Neural progenitor cell (in vitro differentiated cells): ENCODE data around the gene NUDT5. TPM values are rescaled to one million over a fixed set of nuclear protein-coding genes. Genes with fewer than 3 reads are reported as not detected.

Experiments
- DNase-seq: peaks from one replicate; pipeline ENCODE4 v3.0.0-alpha.2; 2016; ENCODE audit warnings: low spot score
- H2AFZ ChIP-seq: fragments of 200-600 bp; sonication (generic); replicated peaks from 2 replicates; pipeline ENCODE4 v1.6.1; 2016; ENCODE audit warnings: antibody characterized with exemption
- H3F3A ChIP-seq: fragments of 200-600 bp; sonication (generic); 2 replicates; pipeline ENCODE4 v1.6.1; 2016; ENCODE audit warnings: antibody characterized with exemption, low read depth
- H3K27ac ChIP-seq: fragments of 200-600 bp; sonication (generic); 2 replicates; pipeline ENCODE4 v1.5.1; 2016; ENCODE audit warnings: mild to moderate bottlenecking
- H3K27me3 ChIP-seq: fragments of 200-600 bp; sonication (generic); 2 replicates; pipeline ENCODE4 v1.6.1; 2016; ENCODE audit warnings: mild to moderate bottlenecking, moderate library complexity
- H3K36me3 ChIP-seq: fragments of 200-600 bp; sonication (generic); 2 replicates; pipeline ENCODE4 v1.5.1; 2016
- H3K4me1 ChIP-seq: fragments of 200-600 bp; sonication (generic); 2 replicates; pipeline ENCODE4 v1.6.1; 2016; ENCODE audit warnings: mixed run types
- H3K4me2 ChIP-seq: fragments of 200-600 bp; sonication (generic); 2 replicates; pipeline ENCODE4 v1.6.1; 2016
- H3K4me3 ChIP-seq: fragments of 200-600 bp; sonication (generic); 2 replicates; pipeline ENCODE4 v1.5.1; 2016
- H3K79me2 ChIP-seq: fragments of 200-600 bp; sonication (generic); 2 replicates; pipeline ENCODE4 v1.6.1; 2016; ENCODE audit warnings: low read depth
- H3K9ac ChIP-seq: fragments of 200-600 bp; sonication (generic); 2 replicates; pipeline ENCODE4 v1.6.1; 2016
- H3K9me3 ChIP-seq: fragments of 200-600 bp; sonication (generic); 2 replicates; pipeline ENCODE4 v1.5.1; 2016; ENCODE audit warnings: low read depth
- H4K20me1 ChIP-seq: fragments of 200-600 bp; sonication (generic); 2 replicates; pipeline ENCODE4 v1.6.1; 2016; ENCODE audit warnings: low read depth
- H3K27ac Mint-ChIP-seq: 3 replicates; pipeline ENCODE4 v1.8.0; 2021; ENCODE audit warnings: mixed read lengths
- H3K27me3 Mint-ChIP-seq: 2 replicates; pipeline ENCODE4 v1.8.0; 2022; ENCODE audit warnings: low read depth, mild to moderate bottlenecking, inconsistent platforms, moderate library complexity, mixed read lengths; ENCODE audit not compliant: insufficient read depth
- H3K36me3 Mint-ChIP-seq: 3 replicates; pipeline ENCODE4 v1.8.0; 2021; ENCODE audit warnings: mixed read lengths
- H3K4me1 Mint-ChIP-seq: 3 replicates; pipeline ENCODE4 v1.8.0; 2021; ENCODE audit warnings: mixed read lengths
- H3K4me3 Mint-ChIP-seq: 3 replicates; pipeline ENCODE4 v1.8.0; 2021; ENCODE audit warnings: mild to moderate bottlenecking, moderate library complexity, mixed read lengths
- H3K9me3 Mint-ChIP-seq: 3 replicates; pipeline ENCODE4 v1.8.0; 2020; ENCODE audit warnings: mixed read lengths
- EZH2 ChIP-seq: fragments of 200-600 bp; sonication (generic); IDR thresholded peaks from 2 replicates; pipeline ENCODE4 v1.6.1; 2017; ENCODE audit warnings: antibody characterized with exemption, mild to moderate bottlenecking, moderate library complexity
- EZH2phosphoT487 ChIP-seq: fragments of 200-600 bp; sonication (generic); IDR thresholded peaks from 2 replicates; pipeline ENCODE4 v1.6.1; 2017; ENCODE audit warnings: antibody characterized with exemption
- total RNA-seq: library from RNA; depleted of rRNA; stranded (reverse); fragments of >200 nt; gene quantifications from 2 replicates; pipeline ENCODE4 v1.2.3, GENCODE V29; 2015; ENCODE audit warnings: low replicate concordance
- TF ChIP-seq, protein P1 (sequence below): fragments of 200-600 bp; sonication (generic); IDR thresholded peaks from 2 replicates; pipeline ENCODE4 v1.5.1; 2017; ENCODE audit warnings: antibody characterized with exemption, mild to moderate bottlenecking

NUDT5 gene
- total RNA-seq, 1 donor from 2014 or later, result 85.0 TPM

DNA sequence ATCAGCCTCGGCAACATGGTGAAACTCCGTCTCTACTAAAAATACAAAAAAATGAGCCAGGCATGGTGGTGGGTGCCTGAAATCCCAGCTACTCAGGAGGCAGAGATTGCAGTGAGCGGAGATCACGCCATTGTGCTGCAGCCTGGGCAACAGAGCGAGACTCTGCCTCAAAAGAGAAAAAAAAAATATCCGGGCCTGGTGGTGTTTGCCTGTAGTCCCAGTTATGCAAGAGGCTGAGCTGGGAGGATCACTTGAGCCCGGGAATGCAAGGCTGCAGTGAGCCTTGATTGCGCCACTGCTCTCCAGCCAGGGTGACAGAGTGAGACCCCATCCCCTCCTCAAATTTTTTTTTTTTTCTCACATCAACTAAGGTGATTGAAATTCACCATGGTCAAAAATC lies 43.1 kb upstream of the NUDT5 start:
- Histone ChIP-seq H3K4me3 (no peak overlapping the region), H3K4me1 (no peaks in the 10 kb centered on the region), H3K27me3 (no peaks in the 10 kb centered on the region), H4K20me1 (no peaks in the 10 kb centered on the region), H3K36me3 (peaks cover 8% of the 10 kb centered on the region), H3F3A (no peaks in the 10 kb centered on the region), H2AFZ (no peak overlapping the region), H3K9ac (no peak overlapping the region), H3K27ac (no peak overlapping the region), H3K4me2 (no peak overlapping the region), H3K79me2 (no peaks in the 10 kb centered on the region), H3K9me3 (no peaks in the 10 kb centered on the region)
- Mint-ChIP-seq H3K4me1 (no peaks in the 10 kb centered on the region), H3K36me3 (peaks cover 30% of the 10 kb centered on the region), H3K27ac (no peak overlapping the region), H3K9me3 (no peaks in the 10 kb centered on the region), H3K27me3 (no peaks in the 10 kb centered on the region), H3K4me3 (no peak overlapping the region)
- no peak for DNase-seq
- TF ChIP-seq EZH2phosphoT487, result no peak
- TF ChIP-seq, protein P1, sequence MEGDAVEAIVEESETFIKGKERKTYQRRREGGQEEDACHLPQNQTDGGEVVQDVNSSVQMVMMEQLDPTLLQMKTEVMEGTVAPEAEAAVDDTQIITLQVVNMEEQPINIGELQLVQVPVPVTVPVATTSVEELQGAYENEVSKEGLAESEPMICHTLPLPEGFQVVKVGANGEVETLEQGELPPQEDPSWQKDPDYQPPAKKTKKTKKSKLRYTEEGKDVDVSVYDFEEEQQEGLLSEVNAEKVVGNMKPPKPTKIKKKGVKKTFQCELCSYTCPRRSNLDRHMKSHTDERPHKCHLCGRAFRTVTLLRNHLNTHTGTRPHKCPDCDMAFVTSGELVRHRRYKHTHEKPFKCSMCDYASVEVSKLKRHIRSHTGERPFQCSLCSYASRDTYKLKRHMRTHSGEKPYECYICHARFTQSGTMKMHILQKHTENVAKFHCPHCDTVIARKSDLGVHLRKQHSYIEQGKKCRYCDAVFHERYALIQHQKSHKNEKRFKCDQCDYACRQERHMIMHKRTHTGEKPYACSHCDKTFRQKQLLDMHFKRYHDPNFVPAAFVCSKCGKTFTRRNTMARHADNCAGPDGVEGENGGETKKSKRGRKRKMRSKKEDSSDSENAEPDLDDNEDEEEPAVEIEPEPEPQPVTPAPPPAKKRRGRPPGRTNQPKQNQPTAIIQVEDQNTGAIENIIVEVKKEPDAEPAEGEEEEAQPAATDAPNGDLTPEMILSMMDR, result no peak

DNA sequence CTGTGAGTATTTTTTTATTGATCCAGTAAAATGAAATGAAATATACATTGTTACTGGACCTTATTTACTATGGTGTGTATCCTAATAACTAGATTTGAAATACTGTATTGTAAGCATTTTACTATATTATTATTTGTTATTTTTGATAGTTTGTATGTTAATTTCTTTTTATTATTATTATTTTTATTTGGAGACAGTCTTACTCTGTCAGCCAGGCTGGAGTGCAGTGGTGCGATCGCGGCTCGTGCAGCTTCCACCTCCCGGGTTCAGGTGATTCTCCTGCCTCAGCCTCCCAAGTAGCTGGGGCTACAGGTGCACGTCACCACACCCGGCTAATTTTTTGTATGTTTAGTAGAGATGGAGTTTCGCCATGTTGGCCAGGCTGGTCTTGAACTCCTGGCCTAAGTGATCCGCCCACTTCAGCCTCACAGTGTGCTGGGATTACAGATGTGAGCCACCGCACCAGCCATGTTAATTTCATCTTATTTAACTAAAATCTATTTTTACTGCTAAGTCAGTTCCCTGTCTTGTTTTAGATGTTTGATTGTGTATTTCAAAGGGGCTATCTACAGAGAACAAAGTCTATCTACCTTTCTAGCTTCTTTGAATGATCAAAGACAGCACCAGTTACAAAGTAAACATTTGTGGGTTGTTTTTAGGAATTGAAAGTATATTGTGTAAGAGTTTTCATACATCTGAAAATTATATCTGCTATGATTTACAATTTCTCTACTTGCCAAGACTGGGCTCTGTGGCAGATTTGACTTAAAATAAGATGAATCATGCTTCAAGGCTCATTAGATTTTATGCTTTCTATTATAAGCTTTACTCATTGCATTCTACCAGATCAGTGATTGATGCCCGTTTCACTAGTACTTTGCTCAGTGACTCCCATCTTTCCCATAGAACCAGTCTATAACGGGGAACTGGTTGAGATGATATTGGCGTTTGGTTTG lies 41.9 kb upstream of the NUDT5 start:
- H3K9me3 Mint-ChIP-seq, result no peaks in the 10 kb centered on the region
- H3K9me3 ChIP-seq, result no peaks in the 10 kb centered on the region
- peaks cover 31% of the 10 kb centered on the region for H3K36me3 Mint-ChIP-seq
- H3K4me1 Mint-ChIP-seq, result no peaks in the 10 kb centered on the region
- H3K4me2 ChIP-seq, result no peak overlapping the region
- H3K27ac Mint-ChIP-seq, result no peak overlapping the region
- no peaks in the 10 kb centered on the region for H3K27me3 ChIP-seq
- no peak for DNase-seq
- H3K79me2 ChIP-seq, result no peaks in the 10 kb centered on the region
- H3F3A ChIP-seq, result no peaks in the 10 kb centered on the region
- no peak overlapping the region for H3K9ac ChIP-seq
- no peak overlapping the region for H2AFZ ChIP-seq
- H4K20me1 ChIP-seq, result no peaks in the 10 kb centered on the region
- peaks cover 18% of the 10 kb centered on the region for H3K36me3 ChIP-seq
- no peaks in the 10 kb centered on the region for H3K27me3 Mint-ChIP-seq
- no peak overlapping the region for H3K4me3 ChIP-seq
- no peak overlapping the region for H3K27ac ChIP-seq
- no peaks in the 10 kb centered on the region for H3K4me1 ChIP-seq
- H3K4me3 Mint-ChIP-seq, result no peak overlapping the region
- TF ChIP-seq EZH2 (no peak), EZH2phosphoT487 (no peak)
- TF ChIP-seq, protein P1, result no peak

DNA sequence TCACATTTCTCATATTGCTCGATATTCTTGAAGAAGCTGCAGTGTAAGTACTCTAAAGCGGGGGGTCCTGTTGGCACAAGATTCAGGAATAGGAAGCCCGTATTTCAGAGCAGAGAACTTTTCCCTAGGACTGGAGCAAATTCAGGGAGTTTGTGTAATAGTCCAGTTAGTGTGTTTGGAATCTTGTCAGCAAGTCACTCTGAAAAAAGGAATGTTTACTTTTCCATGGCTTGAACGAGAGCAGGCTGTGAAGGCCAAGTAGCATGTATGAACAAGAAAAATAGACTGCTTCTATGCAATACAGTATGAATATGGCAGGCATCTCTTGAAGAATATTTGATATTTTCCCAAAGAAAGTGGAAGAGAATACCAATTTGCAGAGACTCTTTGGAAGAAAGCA lies 40.1 kb upstream of the NUDT5 start:
- no peaks in the 10 kb centered on the region for H3K27me3 ChIP-seq
- H3K9me3 ChIP-seq, result no peaks in the 10 kb centered on the region
- peaks cover 32% of the 10 kb centered on the region for H3K36me3 Mint-ChIP-seq
- no peaks in the 10 kb centered on the region for H3K27me3 Mint-ChIP-seq
- no peaks in the 10 kb centered on the region for H3K9me3 Mint-ChIP-seq
- no peaks in the 10 kb centered on the region for H3K79me2 ChIP-seq
- no peak overlapping the region for H2AFZ ChIP-seq
- no peak overlapping the region for H3K27ac Mint-ChIP-seq
- H4K20me1 ChIP-seq, result no peaks in the 10 kb centered on the region
- no peak for DNase-seq
- H3K4me3 ChIP-seq, result no peak overlapping the region
- no peak overlapping the region for H3K27ac ChIP-seq
- H3K4me1 Mint-ChIP-seq, result no peaks in the 10 kb centered on the region
- no peak overlapping the region for H3K9ac ChIP-seq
- H3K4me3 Mint-ChIP-seq, result no peak overlapping the region
- H3K4me2 ChIP-seq, result no peak overlapping the region
- no peaks in the 10 kb centered on the region for H3K4me1 ChIP-seq
- H3F3A ChIP-seq, result no peaks in the 10 kb centered on the region
- TF ChIP-seq EZH2 (no peak), EZH2phosphoT487 (no peak)
- TF ChIP-seq, protein P1, result no peak
- H3K36me3 ChIP-seq, result peaks cover 19% of the 10 kb centered on the region
